CD4-positive, alpha-beta T cell treated with Interleukin-4 for 4 hours (primary cell): ENCODE measurements around the gene MCF2L.

Experiments
- DNase-seq: peaks from one replicate; pipeline ENCODE4 v3.0.0-alpha.2; 2020

The MCF2L gene

GRCh38 chr13:113117911-113118260 is 148.9 kb downstream of the MCF2L start:
- DNase-seq, result no peak

GRCh38 chr13:113118261-113119021 is 149.4 kb downstream of the MCF2L start:
- DNase-seq, result no peak

GRCh38 chr13:113119166-113119821 is 150.3 kb downstream of the MCF2L start:
- DNase-seq, result no peak

GRCh38 chr13:113119822-113120189 is 150.8 kb downstream of the MCF2L start:
- DNase-seq, result no peak

- DNase-seq, result no peak
These were observed 151.5 kb downstream of the MCF2L start for GRCh38 chr13:113120300-113121182.

- no peak for DNase-seq
These were observed 152.3 kb downstream of the MCF2L start for GRCh38 chr13:113121183-113121927.

GRCh38 chr13:113121928-113122471 is 153.0 kb downstream of the MCF2L start:
- DNase-seq, result no peak

- no peak for DNase-seq
These were observed 153.7 kb downstream of the MCF2L start, which contains the start of gene F10 for GRCh38 chr13:113122550-113123225. TSS of gene F10 (plus strand) at chr13:113122799. CDS start at chr13:113122856, 57 bp downstream.

- no peak for DNase-seq
These were observed 154.5 kb downstream of the MCF2L start for GRCh38 chr13:113123226-113124201.

GRCh38 chr13:113124211-113124970 is 155.4 kb downstream of the MCF2L start:
- DNase-seq, result no peak

- no peak for DNase-seq
These were observed 156.7 kb downstream of the MCF2L start for GRCh38 chr13:113125506-113126264.

GRCh38 chr13:113126265-113127150 is 157.5 kb downstream of the MCF2L start:
- no peak for DNase-seq

- DNase-seq, result no peak
These were observed 160.5 kb downstream of the MCF2L start for GRCh38 chr13:113129480-113129879.

- peak; percentile 21 for DNase-seq
These were observed 161.1 kb downstream of the MCF2L start for GRCh38 chr13:113129921-113130750.

GRCh38 chr13:113135281-113135760 is 166.3 kb downstream of the MCF2L start:
- no peak for DNase-seq

GRCh38 chr13:113137691-113138298 is 168.8 kb downstream of the MCF2L start:
- DNase-seq, result no peak
